HG03460 (cell line): Measurements from ENCODE around the gene IER5L.

ENCODE experiments used
- ATAC-seq: cut with Tn5 transposase; IDR thresholded peaks from one replicate; pipeline ENCODE4 v1.9.1; 2021; ENCODE audit not compliant: unreplicated experiment

IER5L gene

GRCh38 chr9:129182122-129182521 is 4.1 kb upstream of the IER5L start:
- ATAC-seq = no peak

DNA sequence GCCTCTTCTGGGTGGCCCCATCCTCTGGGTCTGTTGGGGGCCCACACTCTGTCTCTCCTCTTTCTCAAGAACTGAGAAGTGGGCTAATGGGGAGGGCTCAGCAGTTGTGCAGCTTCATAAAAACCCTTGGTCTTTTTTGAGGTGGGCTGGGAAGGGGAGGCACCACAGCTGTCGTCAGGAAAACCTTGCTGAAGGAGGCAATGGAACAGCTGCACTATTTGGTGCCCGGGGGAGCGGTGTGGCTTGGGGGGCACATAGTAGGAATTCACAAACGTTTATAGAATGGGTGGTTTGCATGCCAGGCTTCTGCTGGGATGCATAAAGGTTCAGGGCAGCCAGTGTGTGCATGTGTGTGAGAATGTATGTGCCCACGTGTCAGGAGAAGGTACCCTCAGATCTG is 3.2 kb upstream of the IER5L start:
- no peak for ATAC-seq

- no peak for ATAC-seq
Observed at GRCh38 chr9:129178568-129179382, 714 bp upstream of the IER5L start.

DNA sequence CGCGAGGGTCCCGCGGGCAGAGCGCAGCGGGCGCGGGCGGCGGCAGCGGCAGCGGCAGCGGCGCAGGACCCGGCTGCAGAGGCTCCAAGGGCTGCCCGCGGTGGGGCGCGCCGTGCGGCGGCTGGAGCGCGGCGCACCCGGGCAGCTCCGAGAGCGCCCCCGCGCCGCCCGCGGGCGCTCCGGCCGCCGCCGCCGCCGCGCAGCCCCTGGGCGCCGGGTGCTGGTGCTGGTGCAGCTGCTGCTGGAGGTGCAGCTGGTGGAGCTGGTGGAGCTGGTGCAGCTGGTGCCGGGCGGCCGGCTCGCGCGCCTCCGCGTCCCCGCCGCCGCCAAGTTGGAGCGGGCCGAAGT is 644 bp downstream of the IER5L start:
- peak; percentile 18 for ATAC-seq

- no peak for ATAC-seq
Observed at GRCh38 chr9:129176701-129177442, 1.2 kb downstream of the IER5L start.

DNA sequence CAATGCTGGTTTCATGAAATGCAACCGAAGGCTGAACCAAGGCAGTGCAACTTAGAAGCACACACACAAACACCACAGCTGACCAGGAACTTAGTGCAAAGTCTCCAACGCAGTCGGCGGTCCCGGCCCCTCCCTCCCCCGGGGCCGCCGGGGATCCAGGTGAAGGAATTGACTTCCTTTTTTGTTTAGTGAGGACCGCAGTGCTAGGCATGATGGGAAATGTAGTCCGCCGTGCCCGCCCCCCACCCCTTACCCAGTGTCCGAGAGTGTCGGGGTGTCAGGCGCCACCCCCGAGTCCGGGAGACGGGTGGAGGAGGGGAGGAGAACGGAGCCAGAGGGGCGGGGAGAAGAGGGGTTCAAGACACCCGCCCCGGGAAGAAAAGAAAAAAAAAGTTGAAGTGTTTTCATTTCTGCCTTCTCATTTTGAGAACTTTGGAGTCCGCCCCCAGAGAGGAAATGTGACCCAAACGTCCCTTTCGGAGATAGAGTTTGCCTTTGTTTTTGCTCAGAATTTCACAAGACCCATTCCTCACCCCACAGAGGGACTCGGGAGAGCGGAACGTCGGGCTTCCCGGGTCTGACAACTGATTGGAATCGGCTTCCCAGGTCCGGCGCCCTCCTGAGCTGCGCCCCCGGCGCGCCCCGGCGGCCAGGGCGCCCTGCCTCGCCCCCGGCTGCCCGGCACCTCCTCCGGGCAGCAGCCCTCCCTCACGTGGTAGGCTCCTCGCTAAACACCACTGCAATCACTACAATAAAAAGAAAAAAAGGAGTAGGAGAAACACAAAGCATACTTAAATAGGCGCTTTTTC is 2.0 kb downstream of the IER5L start:
- ATAC-seq = no peak

DNA sequence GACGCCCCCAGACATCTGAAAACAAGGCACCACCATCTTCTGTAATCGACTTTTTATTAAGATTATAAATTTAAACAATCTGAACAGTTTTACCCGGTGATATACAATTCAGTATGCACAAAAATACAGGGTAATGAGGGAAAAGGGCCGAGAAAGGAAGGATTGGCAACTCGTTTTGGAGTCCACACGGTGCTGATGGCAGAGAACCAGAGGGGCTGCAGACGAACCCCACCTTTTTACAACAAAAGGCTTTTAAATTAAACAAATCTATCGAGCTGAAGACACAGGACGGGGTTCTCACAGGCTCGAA is 2.6 kb downstream of the IER5L start:
- ATAC-seq = no peak

DNA sequence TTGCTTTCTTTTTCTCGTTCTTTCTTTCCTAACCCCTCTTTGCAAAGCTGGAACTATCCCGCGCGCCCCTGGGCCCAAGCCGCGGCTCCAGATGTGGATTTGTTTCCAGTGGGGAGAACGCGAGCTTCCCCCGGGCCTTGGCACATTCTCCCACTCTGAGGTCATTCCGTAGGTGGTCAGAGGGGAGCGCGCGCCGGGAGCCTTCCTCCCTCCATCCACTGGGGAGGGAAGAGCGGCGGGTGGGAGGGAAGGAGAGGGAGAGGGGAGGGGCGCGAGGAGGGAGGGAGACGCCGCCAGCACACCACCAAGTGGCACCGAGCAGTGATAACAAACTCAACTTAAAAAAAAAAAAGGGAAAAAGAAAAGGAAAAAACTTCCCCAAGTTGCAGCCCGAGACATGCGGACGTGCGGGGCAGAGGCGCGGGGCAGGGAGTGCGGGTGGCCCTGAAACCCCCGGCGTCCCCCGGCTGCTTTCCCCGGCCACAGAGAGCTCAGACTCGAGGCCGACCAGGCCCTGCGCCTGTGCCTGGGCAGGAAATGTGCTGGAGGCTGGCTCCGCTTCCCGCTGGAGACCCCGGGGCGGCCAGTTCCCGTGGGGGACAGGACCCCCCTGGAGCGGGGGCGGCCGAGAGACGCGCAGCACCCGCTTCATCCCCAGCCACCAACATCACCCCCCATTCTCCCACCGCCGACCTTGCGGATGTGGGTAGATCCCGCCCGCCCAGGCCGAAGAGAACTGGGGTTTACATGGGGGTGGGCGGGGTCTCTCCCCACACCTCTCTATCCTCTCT is 3.1 kb downstream of the IER5L start:
- ATAC-seq = no peak

DNA sequence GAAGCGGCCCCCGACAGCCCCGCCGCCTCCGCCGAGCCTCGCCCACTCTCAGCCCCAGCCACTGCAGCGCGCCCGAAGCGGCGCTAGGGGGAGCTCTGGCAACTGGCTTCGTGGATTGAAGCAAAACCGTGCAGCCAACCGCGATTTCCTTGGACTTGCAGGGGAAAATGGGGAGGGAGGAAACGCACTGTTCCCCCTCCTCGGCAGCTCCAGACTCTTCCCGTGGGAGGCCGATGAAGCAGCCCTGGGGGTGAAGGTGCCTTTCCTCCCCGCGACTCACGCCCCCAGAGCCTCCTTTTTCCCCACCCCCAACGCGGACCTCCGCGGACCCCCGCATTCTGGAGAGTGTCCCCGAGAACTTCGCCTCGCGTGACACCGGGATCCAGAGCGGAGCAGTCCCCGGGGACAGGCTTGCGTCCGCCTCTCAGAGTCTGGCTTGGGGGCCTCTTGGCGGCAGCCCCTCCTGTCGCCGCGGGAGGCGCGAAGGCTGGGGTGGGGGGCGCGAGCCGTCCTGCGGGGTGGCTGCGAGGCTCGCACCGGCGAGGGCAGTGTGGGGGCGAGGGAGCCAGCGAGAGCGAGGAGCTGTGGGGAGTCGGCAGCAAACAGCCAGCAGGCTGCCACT is 3.8 kb downstream of the IER5L start:
- no peak for ATAC-seq

DNA sequence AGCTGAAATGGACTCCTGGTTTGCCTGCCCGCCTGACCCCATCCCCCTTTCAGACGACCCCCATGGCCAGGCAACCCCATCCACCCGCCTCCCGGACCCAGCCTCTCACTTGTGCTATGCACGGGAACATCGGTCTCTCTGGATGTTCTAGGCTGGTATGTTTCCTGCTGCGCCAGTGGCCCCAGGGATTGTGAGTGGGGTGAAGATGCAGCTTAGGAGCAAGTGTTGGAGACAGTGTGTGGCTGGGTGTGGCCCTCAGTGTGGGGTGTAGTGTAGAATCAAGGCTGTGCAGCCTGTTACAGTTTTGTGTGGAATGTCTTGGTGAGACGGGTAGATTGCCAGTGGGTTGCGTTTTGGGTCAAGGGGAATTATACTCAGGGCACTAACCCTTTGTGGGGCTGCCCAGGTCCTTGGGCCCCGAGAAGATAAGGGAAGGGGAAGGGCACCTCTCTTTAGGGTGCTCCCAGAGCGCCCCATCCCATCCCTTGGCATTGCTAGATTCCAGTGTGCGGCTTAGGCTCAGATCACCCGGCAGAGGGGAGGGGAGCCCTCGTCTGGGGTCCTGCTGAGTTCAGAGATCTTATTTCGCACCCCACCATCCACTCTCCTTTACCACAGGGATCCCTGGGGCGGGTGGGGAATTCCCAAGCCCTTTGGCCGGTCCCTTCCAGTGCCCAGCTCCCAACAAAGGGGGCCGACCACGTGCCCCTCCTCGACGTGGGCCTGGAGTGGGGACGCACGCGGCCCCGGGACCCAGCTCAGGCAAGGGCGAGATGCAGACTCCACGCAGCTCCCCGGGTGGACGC is 4.6 kb downstream of the IER5L start:
- no peak for ATAC-seq

DNA sequence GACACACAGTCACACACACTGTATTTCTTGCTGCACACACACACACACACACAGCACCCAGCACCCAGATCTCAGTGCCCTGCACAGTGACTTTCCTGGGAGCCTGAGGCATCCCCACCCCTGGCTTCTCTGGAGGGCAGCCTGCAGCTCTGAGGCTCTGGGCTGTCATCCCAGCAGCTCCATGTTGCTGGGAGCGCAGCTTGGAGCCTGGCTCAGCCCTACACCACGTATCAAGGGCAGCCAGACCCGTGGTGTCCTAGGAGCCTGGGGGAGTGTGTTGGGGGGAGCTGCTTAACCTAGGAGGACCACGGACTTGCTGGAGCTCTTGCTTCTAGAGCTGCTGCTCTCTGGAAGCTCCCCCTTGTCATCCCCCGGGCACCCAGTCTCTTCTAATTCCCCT is 5.2 kb downstream of the IER5L start:
- ATAC-seq = no peak

GRCh38 chr9:129171993-129172751 is 5.9 kb downstream of the IER5L start:
- ATAC-seq = no peak

DNA sequence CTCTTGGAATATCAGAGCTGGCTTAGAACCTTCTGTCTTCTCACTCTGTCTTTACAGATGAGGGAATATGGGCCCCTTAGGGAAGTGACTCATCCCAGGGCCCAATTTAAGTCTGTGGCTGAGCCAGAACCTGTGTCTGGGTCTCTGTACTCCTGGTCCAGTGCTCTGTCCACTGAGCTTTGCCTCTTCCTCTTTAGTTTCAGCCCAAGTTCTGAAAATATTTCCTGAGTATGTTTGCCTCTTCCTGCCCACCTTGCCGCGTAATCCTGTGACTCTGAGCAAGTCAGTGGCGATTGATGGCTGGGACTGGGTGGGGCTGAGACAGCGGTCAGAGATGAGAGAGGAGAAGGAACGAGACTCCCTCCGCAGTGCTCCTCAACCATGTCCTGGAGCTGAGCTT is 7.8 kb downstream of the IER5L start:
- ATAC-seq = no peak

GRCh38 chr9:129166623-129167557 is 11.2 kb downstream of the IER5L start:
- no peak for ATAC-seq

- ATAC-seq = no peak
Observed at GRCh38 chr9:129165198-129165597, 12.9 kb downstream of the IER5L start.

DNA sequence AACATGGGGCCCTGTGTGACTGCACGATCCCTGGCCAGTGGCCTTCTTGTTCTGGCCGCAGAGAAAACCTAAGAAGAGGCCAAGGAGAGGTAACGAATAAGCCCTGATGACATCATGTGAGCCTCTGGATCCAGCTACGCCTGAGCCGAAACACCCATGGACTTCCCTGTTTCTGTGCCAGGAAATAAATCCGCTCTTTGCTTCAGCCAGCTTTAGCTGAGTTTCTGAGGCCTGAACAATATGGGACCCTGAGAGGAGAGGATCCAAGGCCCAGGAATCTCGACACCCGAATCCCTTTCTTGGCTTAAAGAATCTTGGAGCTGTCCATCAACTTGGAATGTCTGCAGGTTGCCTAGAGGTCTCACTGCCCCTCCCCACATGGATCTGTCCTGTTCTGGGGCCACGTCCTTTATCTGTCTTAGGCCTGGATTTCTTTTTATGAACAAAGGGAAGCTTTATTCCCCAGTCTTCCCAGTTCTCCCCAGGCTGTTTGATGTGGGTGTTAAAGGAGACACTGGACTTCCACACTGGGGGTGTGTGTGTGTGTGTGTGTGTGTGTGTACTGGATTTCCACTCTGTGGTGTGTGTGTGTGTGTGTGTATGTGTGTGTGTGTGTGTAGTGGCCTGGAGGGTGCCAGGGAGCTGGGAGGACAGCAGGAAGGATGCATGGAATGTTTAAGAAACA is 13.7 kb downstream of the IER5L start:
- ATAC-seq = no peak

DNA sequence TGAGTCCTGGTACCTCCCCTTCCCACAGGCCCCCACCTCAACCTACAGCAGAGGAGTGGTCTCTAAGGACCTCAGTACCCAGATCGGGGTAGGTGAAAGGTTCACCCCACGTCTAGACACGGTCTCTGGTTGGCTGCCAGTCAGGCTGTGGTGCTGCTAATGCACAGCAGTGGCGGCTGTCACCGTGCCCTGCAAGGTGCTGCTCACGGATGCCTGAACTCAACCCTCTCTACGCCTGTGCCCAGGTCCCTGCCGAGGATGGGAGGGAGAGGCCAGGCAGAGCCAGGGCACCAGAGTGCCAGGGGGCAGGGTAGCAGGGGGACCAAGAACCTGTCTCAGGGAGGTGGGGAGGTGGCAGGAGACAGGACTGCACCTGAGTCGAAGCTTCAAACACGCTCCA is 14.3 kb downstream of the IER5L start:
- ATAC-seq = no peak
